CD4-positive, CD25-positive, alpha-beta regulatory T cell (primary cell): ENCODE results near the gene CBFA2T2. TPM values are rescaled to one million over a fixed set of nuclear protein-coding genes. Genes with fewer than 3 reads are reported as not detected.
A peak's percentile ranks its signal among the peaks of the same experiment; 100 is the strongest.

Source experiments
- ATAC-seq, 2 donors: fragments of 150-1000 bp; cut with Tn5 transposase; one replicate each; pipeline ENCODE4 v1.10.0; 2021; ENCODE audit warnings: low read depth in 2 of 2, moderate number of reproducible peaks in 2 of 2, moderate library complexity in 1 of 2
- DNase-seq, 3 donors: peaks; one replicate each; pipeline versions ENCODE4 v3.0.0 to v3.0.0-alpha.2; 2012 to 2022; ENCODE audit warnings: mixed read lengths in 1 of 3
- H3K27ac ChIP-seq: one replicate; pipeline ENCODE4 v1.7.0; 2013; ENCODE audit warnings: mild to moderate bottlenecking, low read length; ENCODE audit not compliant: insufficient read depth, poor library complexity, severe bottlenecking
- H3K27me3 ChIP-seq: one replicate; pipeline ENCODE4 v1.7.0; 2013; ENCODE audit warnings: low read length; ENCODE audit not compliant: control insufficient read depth, insufficient read depth
- H3K36me3 ChIP-seq: one replicate; pipeline ENCODE4 v1.7.0; 2013; ENCODE audit warnings: mild to moderate bottlenecking, low read length, moderate library complexity; ENCODE audit not compliant: control insufficient read depth, insufficient read depth
- H3K4me1 ChIP-seq: 2 replicates; pipeline ENCODE4 v1.7.0; 2013; ENCODE audit warnings: mild to moderate bottlenecking, low read length; ENCODE audit not compliant: insufficient read depth, control insufficient read depth, poor library complexity, severe bottlenecking
- H3K4me3 ChIP-seq: one replicate; pipeline ENCODE4 v1.7.0; 2013; ENCODE audit warnings: low read depth, mild to moderate bottlenecking, low read length, moderate library complexity
- H3K9me3 ChIP-seq, 2 experiments: 1 replicate in 1 of 2; 2 replicates in 1 of 2; pipeline ENCODE4 v1.7.0; 2013; ENCODE audit warnings: low read length in 2 of 2, mild to moderate bottlenecking in 1 of 2, moderate library complexity in 1 of 2; ENCODE audit not compliant: control insufficient read depth in 2 of 2
- H3K27ac Mint-ChIP-seq, 3 donors: one replicate each; pipeline ENCODE4 v1.8.0; 2020 to 2022; ENCODE audit warnings: mild to moderate bottlenecking in 3 of 3, mixed read lengths in 3 of 3, moderate library complexity in 2 of 3
- H3K27me3 Mint-ChIP-seq: one replicate; pipeline ENCODE4 v1.8.0; 2022; ENCODE audit warnings: mild to moderate bottlenecking, mixed read lengths
- H3K36me3 Mint-ChIP-seq: one replicate; pipeline ENCODE4 v1.8.0; 2020; ENCODE audit warnings: mixed read lengths
- H3K4me1 Mint-ChIP-seq, 4 donors: one replicate each; pipeline ENCODE4 v1.8.0; 2020 to 2022; ENCODE audit warnings: mixed read lengths in 4 of 4, mild to moderate bottlenecking in 1 of 4
- H3K4me3 Mint-ChIP-seq, 4 donors: one replicate each; pipeline ENCODE4 v1.8.0; 2020 to 2022; ENCODE audit warnings: mild to moderate bottlenecking in 4 of 4, mixed read lengths in 4 of 4, moderate library complexity in 3 of 4
- H3K9me3 Mint-ChIP-seq, 7 donors: one replicate each; pipeline ENCODE4 v1.8.0; 2020 to 2022; ENCODE audit warnings: mixed read lengths in 7 of 7, mild to moderate bottlenecking in 3 of 7, moderate library complexity in 2 of 7
- polyA plus RNA-seq, 4 donors: library from polyadenylated mRNA; unstranded; fragments of 300-500 nt; fragmentation: Illumina TruSeq; gene quantifications; one replicate each; pipeline ENCODE4 v1.2.3, GENCODE V29; 2021
- total RNA-seq: library from RNA; stranded (reverse); gene quantifications from one replicate; pipeline ENCODE4 v1.2.3, GENCODE V29; 2022

The CBFA2T2 gene
- total and polyA plus RNA-seq, 5 donors from 2014 or later = 11.8 to 31.0 (median 14.0) TPM

GRCh38 chr20:33675136-33675959, 185.5 kb downstream of the CBFA2T2 start:
- DNase-seq (no peak), ATAC-seq (no peak)
- Histone ChIP-seq H3K4me3 (no peak overlapping the region), H3K9me3 (no peaks in the 10 kb centered on the region), H3K36me3 (no peaks in the 10 kb centered on the region), H3K27ac (peak overlapping the region; percentile 7), H3K4me1 (peaks cover 48% of the 10 kb centered on the region), H3K27me3 (no peaks in the 10 kb centered on the region)
- H3K36me3 Mint-ChIP-seq = no peaks in the 10 kb centered on the region
- peaks cover 10 to 59% (median 23%) of the 10 kb centered on the region in 4 donors for H3K4me1 Mint-ChIP-seq
- H3K27ac Mint-ChIP-seq = peak overlapping the region in 2 of 3 donors; percentile 72 to 94
- H3K4me3 Mint-ChIP-seq = peak overlapping the region; percentile 84 to 88 (median 84)
- H3K9me3 Mint-ChIP-seq = no peaks in the 10 kb centered on the region
- H3K27me3 Mint-ChIP-seq = no peaks in the 10 kb centered on the region

DNA sequence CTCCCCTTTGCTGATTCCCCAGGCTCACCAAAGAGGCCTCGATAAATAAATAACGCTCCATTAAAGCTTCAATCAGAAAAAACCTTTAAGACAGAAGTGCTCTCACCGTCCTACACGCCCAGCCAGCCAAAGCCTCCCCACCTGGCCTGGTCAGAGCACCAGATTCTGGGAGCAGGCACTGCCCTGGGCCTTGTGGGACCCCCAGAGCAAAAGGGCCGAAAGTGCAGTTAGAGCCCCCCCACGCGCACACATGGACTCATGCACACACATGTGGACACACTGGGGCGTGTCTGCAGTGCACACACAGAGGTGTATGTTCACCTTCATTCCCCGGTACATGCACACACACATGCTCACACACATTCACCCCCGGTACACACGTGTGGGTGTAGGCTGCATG, 186.2 kb downstream of the CBFA2T2 start:
- Mint-ChIP-seq H3K4me1 (peaks cover 10 to 60% (median 25%) of the 10 kb centered on the region in 4 donors), H3K27me3 (no peaks in the 10 kb centered on the region), H3K27ac (no peak overlapping the region), H3K9me3 (no peaks in the 10 kb centered on the region), H3K4me3 (peak overlapping the region in 2 of 4 donors; percentile 15 to 16), H3K36me3 (no peaks in the 10 kb centered on the region)
- ATAC-seq (no peak), DNase-seq (no peak)
- H3K36me3 ChIP-seq = no peaks in the 10 kb centered on the region
- H3K27me3 ChIP-seq = no peaks in the 10 kb centered on the region
- H3K27ac ChIP-seq = no peak overlapping the region
- no peaks in the 10 kb centered on the region for H3K9me3 ChIP-seq
- no peak overlapping the region for H3K4me3 ChIP-seq
- peaks cover 48% of the 10 kb centered on the region for H3K4me1 ChIP-seq

DNA sequence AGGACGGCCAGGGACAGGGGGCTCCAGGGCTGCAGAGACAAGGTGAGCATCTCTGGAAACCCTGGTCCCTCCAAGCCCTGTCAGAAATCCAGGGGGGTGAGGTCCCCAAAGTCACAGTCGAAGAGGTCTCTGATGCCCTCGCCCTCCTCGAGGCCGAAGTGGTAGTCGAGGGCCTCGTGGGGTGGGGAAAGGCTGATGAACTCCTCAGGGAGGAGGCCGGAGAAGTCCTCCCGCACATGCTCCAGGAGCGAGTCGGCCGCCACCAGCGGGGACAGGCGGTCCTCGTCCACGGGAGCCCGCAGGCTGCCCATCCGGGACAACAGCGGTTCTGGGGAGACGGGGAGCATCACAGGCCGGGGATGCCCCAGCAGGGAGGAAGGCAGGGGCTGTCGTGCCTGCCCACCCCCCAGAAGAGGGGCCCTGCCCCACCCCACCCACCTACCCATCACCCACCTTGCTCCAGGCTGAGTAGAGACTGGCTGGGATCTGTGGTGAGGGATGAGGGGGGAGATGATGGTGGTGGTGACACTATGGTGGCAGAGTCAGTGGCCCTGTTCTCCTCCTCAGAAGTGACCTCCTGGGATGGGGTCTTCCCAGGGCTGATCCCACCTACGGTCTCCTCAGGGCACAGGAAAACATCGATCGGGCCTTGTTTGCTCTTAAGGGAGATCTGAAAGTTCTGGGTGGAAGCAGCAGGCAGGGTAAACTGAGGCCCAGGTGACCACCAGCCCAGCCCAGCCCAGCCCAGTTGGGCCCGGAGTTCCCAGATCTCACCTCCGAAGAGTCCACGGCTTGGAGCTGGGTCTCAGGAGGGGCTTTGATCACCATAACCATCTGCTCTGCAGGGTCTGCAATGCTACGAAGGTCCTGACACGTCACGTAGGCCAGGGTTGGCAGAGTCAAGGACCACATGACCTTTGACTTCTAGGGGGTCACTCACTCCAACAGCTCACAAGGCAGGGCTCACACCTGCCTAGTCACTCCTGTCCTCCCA, 187.1 kb downstream of the CBFA2T2 start:
- Mint-ChIP-seq H3K27ac (peak overlapping the region in 2 of 3 donors; percentile 32 to 55), H3K4me3 (peak overlapping the region in 1 of 4 donors; percentile 52)

DNA sequence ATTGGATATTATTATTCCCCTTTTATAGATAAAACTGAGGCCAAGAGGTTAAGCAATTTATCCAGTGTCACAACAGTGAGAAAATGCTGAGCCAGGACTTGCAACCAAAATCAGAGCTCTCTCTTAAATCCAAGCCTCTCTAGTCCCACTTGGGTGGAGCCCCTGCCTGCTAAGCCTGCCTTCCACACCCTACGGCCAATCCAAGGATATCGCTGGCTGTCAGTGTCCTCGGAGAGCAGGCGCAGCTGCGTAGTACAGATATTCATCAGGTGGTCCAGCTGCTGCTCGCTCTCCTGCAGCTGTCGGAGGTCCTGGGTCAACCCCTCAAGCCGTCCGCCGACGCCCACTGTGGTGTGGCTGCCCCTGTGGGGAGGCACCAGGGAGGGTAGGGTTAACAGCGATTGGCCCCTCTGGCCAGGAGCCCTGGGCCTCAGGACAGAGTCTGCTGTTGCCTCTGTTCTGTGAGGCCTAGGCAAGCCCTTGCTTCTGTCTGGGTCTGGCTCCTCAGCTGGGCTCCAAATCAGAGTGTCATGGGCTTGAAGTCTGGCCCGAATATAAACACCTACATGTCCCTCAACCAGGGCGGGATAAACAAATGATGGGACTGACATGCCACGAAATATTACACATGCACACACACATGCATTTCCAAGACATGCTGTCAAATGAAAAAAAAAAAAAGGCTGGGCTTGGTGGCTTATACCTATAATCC, 188.3 kb downstream of the CBFA2T2 start:
- H3K4me1 Mint-ChIP-seq = peaks cover 10 to 59% (median 27%) of the 10 kb centered on the region in 4 donors
- H3K36me3 ChIP-seq = no peaks in the 10 kb centered on the region
- H3K36me3 Mint-ChIP-seq = no peaks in the 10 kb centered on the region
- ATAC-seq (no peak), DNase-seq (no peak)
- H3K27me3 Mint-ChIP-seq = no peaks in the 10 kb centered on the region
- H3K27ac Mint-ChIP-seq = peak overlapping the region; percentile 86 to 98 (median 88)
- peak overlapping the region in 3 of 4 donors; percentile 45 to 85 (median 68) for H3K4me3 Mint-ChIP-seq
- H3K4me3 ChIP-seq = peak overlapping the region; percentile 41
- H3K9me3 ChIP-seq = no peaks in the 10 kb centered on the region
- peak overlapping the region; percentile 63 for H3K27ac ChIP-seq
- H3K27me3 ChIP-seq = no peaks in the 10 kb centered on the region
- peaks cover 39% of the 10 kb centered on the region for H3K4me1 ChIP-seq
- H3K9me3 Mint-ChIP-seq = no peaks in the 10 kb centered on the region

More for the DNA sequence above, 187.1 kb downstream of the CBFA2T2 start:
- DNase-seq = no peak
- no peaks in the 10 kb centered on the region for H3K9me3 Mint-ChIP-seq
- H3K27ac ChIP-seq = no peak overlapping the region
- peaks cover 48% of the 10 kb centered on the region for H3K4me1 ChIP-seq
- no peak for ATAC-seq
- no peaks in the 10 kb centered on the region for H3K36me3 Mint-ChIP-seq
- H3K9me3 ChIP-seq = no peaks in the 10 kb centered on the region
- no peaks in the 10 kb centered on the region for H3K27me3 Mint-ChIP-seq
- no peaks in the 10 kb centered on the region for H3K27me3 ChIP-seq
- peaks cover 10 to 63% (median 29%) of the 10 kb centered on the region in 4 donors for H3K4me1 Mint-ChIP-seq
- no peaks in the 10 kb centered on the region for H3K36me3 ChIP-seq
- no peak overlapping the region for H3K4me3 ChIP-seq

- H3K4me1 Mint-ChIP-seq = peaks cover 9 to 54% (median 29%) of the 10 kb centered on the region in 4 donors
- H3K27ac ChIP-seq = peak overlapping the region; percentile 63
- DNase-seq = peak in 2 of 3 donors; percentile 35 to 83
These were observed 190.0 kb downstream of the CBFA2T2 start for GRCh38 chr20:33679758-33680485.

DNA sequence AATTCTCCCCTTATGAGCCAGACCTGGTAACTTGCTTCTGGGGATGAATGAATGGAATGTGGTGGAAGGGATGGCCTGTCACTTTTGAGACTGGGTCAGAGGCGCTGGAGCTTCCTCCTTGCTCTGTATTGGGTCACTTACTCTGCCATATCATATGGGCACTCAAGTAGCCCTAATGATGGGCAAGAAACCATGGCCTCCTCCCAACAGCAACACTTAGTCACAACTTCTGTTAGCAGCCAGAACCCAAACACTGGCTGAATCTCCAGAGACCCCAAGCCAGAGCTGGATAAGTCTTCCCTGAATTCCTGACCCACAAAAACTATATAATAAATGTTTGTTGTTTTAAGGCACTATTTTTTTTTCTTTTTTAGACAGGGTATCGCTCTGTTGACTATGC, 190.8 kb downstream of the CBFA2T2 start:
- H3K9me3 ChIP-seq = no peaks in the 10 kb centered on the region
- Mint-ChIP-seq H3K27me3 (no peaks in the 10 kb centered on the region), H3K9me3 (no peaks in the 10 kb centered on the region), H3K27ac (peak overlapping the region; percentile 54 to 73 (median 56)), H3K4me3 (peak overlapping the region in 3 of 4 donors; percentile 39 to 73 (median 52)), H3K4me1 (peaks cover 5 to 54% (median 30%) of the 10 kb centered on the region in 4 donors), H3K36me3 (no peaks in the 10 kb centered on the region)
- peaks cover 37% of the 10 kb centered on the region for H3K4me1 ChIP-seq
- H3K4me3 ChIP-seq = no peak overlapping the region
- no peak for ATAC-seq
- no peaks in the 10 kb centered on the region for H3K36me3 ChIP-seq
- H3K27me3 ChIP-seq = no peaks in the 10 kb centered on the region
- no peak for DNase-seq
- no peak overlapping the region for H3K27ac ChIP-seq

More at GRCh38 chr20:33679758-33680485, 190.0 kb downstream of the CBFA2T2 start:
- Histone ChIP-seq H3K9me3 (no peaks in the 10 kb centered on the region), H3K4me1 (peaks cover 30% of the 10 kb centered on the region), H3K27me3 (no peaks in the 10 kb centered on the region), H3K36me3 (no peaks in the 10 kb centered on the region), H3K4me3 (peak overlapping the region; percentile 37)
- ATAC-seq = peak; percentile 43 to 58
- H3K27me3 Mint-ChIP-seq = no peaks in the 10 kb centered on the region
- H3K9me3 Mint-ChIP-seq = no peaks in the 10 kb centered on the region
- no peaks in the 10 kb centered on the region for H3K36me3 Mint-ChIP-seq
- peak overlapping the region in 3 of 4 donors; percentile 36 to 80 (median 45) for H3K4me3 Mint-ChIP-seq
- H3K27ac Mint-ChIP-seq = peak overlapping the region; percentile 86 to 98 (median 88)
